K562 (cell line): ENCODE data around the gene SLC22A23. TPM values are rescaled to one million over a fixed set of nuclear protein-coding genes. Genes with fewer than 3 reads are reported as not detected.
A peak's percentile ranks its signal among the peaks of the same experiment; 100 is the strongest.

ENCODE experiments used
- ARID2 ChIP-seq: fragments of 450-650 bp; IDR thresholded peaks from 2 replicates; pipeline ENCODE4 v1.6.1; 2017; ENCODE audit warnings: antibody characterized with exemption, mild to moderate bottlenecking
- ATF7 ChIP-seq: fragments of 450-650 bp; IDR thresholded peaks from 2 replicates; pipeline ENCODE4 v1.7.1; 2014; ENCODE audit warnings: mild to moderate bottlenecking, moderate library complexity
- BRCA1 ChIP-seq, 2 experiments: fragments of 450-650 bp in 1 of 2; sonication (generic) in 1 of 2; formaldehyde crosslinking in 1 of 2; IDR thresholded peaks; 2 replicates each; pipeline versions ENCODE4 v1.5.0 to v1.6.1; 2017 to 2020; ENCODE audit warnings: mild to moderate bottlenecking in 1 of 2, missing genetic modification reagents in 1 of 2
- BRD4 ChIP-seq: fragments of 200-600 bp; sonication (generic); IDR thresholded peaks from 2 replicates; pipeline ENCODE4 v1.6.1; 2017; ENCODE audit warnings: inconsistent platforms
- CSDE1 ChIP-seq, 2 experiments: fragments of 450-650 bp; IDR thresholded peaks; 2 replicates each; pipeline ENCODE4 v1.6.1; 2016; ENCODE audit warnings: mild to moderate bottlenecking in 1 of 2
- DACH1 ChIP-seq: fragments of 450-650 bp; IDR thresholded peaks from 2 replicates; pipeline ENCODE4 v1.6.1; 2018; ENCODE audit not compliant: partially characterized antibody
- FOXK2 ChIP-seq, 2 experiments: fragments of 450-650 bp; IDR thresholded peaks in 1 of 2; conservative IDR thresholded peaks in 1 of 2; 2 replicates each; pipeline ENCODE4 v1.6.1; 2016; ENCODE audit warnings: low read depth in 2 of 2, mild to moderate bottlenecking in 1 of 2
- PTRF ChIP-seq: fragments of 450-650 bp; IDR thresholded peaks from 2 replicates; pipeline ENCODE4 v1.6.1; 2016; ENCODE audit warnings: mild to moderate bottlenecking, missing genetic modification characterization, missing compliant biosample characterization
- RBBP5 ChIP-seq: fragments of 200-600 bp; sonication (generic); IDR thresholded peaks from 2 replicates; pipeline ENCODE4 v1.6.1; 2012; ENCODE audit warnings: borderline replicate concordance, mild to moderate bottlenecking, low read length, control low read depth, inconsistent platforms; ENCODE audit not compliant: insufficient read depth, poor library complexity, severe bottlenecking
- SRF ChIP-seq, 2 experiments: fragments of 250-450, 450-650 bp in 1 of 2; sonication (Bioruptor Pico) in 1 of 2; sonication (generic) in 1 of 2; formaldehyde crosslinking; IDR thresholded peaks; 2 replicates each; pipeline versions ENCODE4 v1.5.0 to v1.5.1; 2020 to 2022; ENCODE audit warnings: mild to moderate bottlenecking in 1 of 2, missing genetic modification reagents in 1 of 2
- ZNF316 ChIP-seq: fragments of 450-650 bp; IDR thresholded peaks from 2 replicates; pipeline ENCODE4 v1.6.1; 2016
- ZZZ3 ChIP-seq: fragments of 450-650 bp; IDR thresholded peaks from 2 replicates; pipeline ENCODE4 v1.6.1; 2016; ENCODE audit warnings: antibody characterized with exemption, mild to moderate bottlenecking, moderate library complexity
- polyA plus RNA-seq, 8 experiments: library from polyadenylated mRNA; depleted of rRNA in 4 of 8; stranded (reverse) in 5 of 8; unstranded in 3 of 8; fragments of >200 nt; fragmentation: Nextera tagmentation in 2 of 8; fragmentation: Illumina TruSeq in 1 of 8; extraction: Ambion mirVana in 2 of 8; extraction: Trizol in 1 of 8; gene quantifications; 2 replicates each; pipeline versions ENCODE4 v1.2.1 to v1.2.3, GENCODE V29; 2011 to 2014; ENCODE audit warnings: inconsistent platforms in 1 of 8, missing spikeins in 1 of 8
- total RNA-seq, 7 experiments: library from RNA; depleted of rRNA in 6 of 7; stranded (reverse); fragments of >200 nt in 6 of 7; fragmentation: Illumina TruSeq in 2 of 7; extraction: Trizol in 2 of 7; gene quantifications; 2 replicates each; pipeline versions ENCODE4 v1.2.1 to v1.2.3, GENCODE V29; 2011 to 2021; ENCODE audit warnings: low replicate concordance in 1 of 7
- TF ChIP-seq, protein P1 (sequence below): fragments of 450-650 bp; IDR thresholded peaks from 2 replicates; pipeline ENCODE4 v1.6.1; 2016; ENCODE audit warnings: low read depth
- TF ChIP-seq, protein P2 (sequence below): fragments of 450-650 bp; formaldehyde crosslinking; IDR thresholded peaks from 2 replicates; pipeline ENCODE4 v1.4.0; 2022; ENCODE audit warnings: mild to moderate bottlenecking, moderate library complexity
- TF ChIP-seq, protein P3 (sequence below): fragments of 450-650 bp; formaldehyde crosslinking; conservative IDR thresholded peaks from 2 replicates; pipeline ENCODE4 v1.4.0; 2022; ENCODE audit warnings: mild to moderate bottlenecking, missing genetic modification characterization

The SLC22A23 gene
- total and polyA plus RNA-seq, 9 of the 15 experiments (the other 6 are each of a cell fraction or from before 2014, with no cell fraction given): 0.30 to 8.7 (median 2.5) TPM

DNA sequence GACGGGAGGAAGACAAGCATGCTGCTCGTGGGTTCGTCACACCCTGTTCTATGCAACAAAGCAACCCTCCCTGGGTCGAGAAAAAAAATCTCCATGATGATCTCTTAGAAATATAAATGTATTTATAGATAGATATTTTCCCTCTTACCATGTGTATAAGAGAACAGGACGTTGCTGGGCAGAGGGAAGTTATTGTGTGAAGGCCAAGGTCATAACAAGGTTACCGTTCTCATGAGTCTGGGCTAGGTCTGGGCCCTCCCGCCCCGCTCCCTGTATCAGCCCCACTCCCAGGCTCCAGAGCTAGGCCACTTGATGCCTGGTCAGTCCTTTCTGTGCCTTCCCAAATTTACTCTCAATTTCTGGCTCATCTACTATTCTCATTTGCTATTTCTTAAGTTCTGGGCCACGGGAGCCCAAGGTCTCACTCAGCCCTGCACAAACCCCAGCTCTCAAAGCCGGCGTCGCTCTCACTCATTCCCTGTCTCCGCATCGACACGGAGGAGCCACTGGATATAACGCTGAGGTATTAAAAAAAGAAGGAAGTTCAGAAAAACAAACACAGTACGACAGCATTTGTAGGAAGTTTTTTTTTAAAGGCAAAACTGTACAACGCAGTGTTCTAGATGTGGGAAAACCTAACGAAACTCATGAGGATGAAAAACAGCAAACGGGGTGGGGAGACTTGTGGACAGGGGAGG, 101.3 kb downstream of the SLC22A23 start (continued):
- TF ChIP-seq, protein P1, sequence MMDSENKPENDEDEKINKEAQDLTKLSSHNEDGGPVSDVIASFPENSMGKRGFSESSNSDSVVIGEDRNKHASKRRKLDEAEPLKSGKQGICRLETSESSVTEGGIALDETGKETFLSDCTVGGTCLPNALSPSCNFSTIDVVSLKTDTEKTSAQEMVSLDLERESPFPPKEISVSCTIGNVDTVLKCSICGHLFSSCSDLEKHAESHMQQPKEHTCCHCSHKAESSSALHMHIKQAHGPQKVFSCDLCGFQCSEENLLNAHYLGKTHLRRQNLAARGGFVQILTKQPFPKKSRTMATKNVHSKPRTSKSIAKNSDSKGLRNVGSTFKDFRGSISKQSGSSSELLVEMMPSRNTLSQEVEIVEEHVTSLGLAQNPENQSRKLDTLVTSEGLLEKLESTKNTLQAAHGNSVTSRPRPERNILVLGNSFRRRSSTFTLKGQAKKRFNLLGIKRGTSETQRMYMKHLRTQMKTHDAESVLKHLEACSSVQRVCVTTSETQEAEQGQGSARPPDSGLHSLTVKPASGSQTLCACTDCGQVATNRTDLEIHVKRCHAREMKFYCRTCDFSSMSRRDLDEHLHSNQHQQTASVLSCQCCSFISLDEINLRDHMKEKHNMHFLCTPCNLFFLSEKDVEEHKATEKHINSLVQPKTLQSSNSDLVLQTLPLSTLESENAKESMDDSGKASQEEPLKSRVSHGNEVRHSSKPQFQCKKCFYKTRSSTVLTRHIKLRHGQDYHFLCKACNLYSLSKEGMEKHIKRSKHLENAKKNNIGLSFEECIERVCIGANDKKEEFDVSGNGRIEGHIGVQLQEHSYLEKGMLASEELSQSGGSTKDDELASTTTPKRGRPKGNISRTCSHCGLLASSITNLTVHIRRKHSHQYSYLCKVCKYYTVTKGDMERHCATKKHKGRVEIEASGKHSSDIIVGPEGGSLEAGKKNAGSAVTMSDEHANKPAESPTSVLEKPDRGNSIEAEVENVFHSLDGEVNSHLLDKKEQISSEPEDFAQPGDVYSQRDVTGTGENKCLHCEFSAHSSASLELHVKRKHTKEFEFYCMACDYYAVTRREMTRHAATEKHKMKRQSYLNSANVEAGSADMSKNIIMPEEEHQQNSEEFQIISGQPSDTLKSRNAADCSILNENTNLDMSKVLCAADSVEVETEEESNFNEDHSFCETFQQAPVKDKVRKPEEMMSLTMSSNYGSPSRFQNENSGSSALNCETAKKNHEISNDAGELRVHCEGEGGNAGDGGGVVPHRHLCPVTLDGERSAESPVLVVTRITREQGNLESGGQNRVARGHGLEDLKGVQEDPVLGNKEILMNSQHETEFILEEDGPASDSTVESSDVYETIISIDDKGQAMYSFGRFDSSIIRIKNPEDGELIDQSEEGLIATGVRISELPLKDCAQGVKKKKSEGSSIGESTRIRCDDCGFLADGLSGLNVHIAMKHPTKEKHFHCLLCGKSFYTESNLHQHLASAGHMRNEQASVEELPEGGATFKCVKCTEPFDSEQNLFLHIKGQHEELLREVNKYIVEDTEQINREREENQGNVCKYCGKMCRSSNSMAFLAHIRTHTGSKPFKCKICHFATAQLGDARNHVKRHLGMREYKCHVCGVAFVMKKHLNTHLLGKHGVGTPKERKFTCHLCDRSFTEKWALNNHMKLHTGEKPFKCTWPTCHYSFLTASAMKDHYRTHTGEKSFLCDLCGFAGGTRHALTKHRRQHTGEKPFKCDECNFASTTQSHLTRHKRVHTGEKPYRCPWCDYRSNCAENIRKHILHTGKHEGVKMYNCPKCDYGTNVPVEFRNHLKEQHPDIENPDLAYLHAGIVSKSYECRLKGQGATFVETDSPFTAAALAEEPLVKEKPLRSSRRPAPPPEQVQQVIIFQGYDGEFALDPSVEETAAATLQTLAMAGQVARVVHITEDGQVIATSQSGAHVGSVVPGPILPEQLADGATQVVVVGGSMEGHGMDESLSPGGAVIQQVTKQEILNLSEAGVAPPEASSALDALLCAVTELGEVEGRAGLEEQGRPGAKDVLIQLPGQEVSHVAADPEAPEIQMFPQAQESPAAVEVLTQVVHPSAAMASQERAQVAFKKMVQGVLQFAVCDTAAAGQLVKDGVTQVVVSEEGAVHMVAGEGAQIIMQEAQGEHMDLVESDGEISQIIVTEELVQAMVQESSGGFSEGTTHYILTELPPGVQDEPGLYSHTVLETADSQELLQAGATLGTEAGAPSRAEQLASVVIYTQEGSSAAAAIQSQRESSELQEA: no peak
- TF ChIP-seq BRD4 (peak; percentile 95), ARID2 (0 out of 2 replicates have a peak, but pooled peaks have one; percentile 15), FOXK2 (conservative IDR thresholded peaks at IDR 0.05 in 1 of 2, IDR thresholded peaks at IDR 0.05 in 1 of 2; ENCODE audit: low read depth in 2 of 2) (0 out of 4 replicates have a peak, but pooled peaks of 1 of the 2 experiments have one; percentile 3), SRF (CRISPR knock-in tag; IDR thresholded peaks at IDR 0.05) (0 out of 4 replicates have a peak, but pooled peaks of 1 of the 2 experiments have one; percentile 8), CSDE1 (IDR thresholded peaks at IDR 0.05) (no peak), BRCA1 (IDR thresholded peaks at IDR 0.05) (no peak), BRCA1 (CRISPR knock-in tag; IDR thresholded peaks at IDR 0.05) (no peak), ZZZ3 (no peak), RBBP5 (peak; percentile 31), DACH1 (no peak), PTRF (no peak), ZNF316 (peak; percentile 83), ATF7 (peak; percentile 12; the same call in 1 of the 2 replicates)
- TF ChIP-seq, protein P2, sequence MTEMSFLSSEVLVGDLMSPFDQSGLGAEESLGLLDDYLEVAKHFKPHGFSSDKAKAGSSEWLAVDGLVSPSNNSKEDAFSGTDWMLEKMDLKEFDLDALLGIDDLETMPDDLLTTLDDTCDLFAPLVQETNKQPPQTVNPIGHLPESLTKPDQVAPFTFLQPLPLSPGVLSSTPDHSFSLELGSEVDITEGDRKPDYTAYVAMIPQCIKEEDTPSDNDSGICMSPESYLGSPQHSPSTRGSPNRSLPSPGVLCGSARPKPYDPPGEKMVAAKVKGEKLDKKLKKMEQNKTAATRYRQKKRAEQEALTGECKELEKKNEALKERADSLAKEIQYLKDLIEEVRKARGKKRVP: peak; percentile 19; the same call in 1 of the 2 replicates
- TF ChIP-seq, protein P3, sequence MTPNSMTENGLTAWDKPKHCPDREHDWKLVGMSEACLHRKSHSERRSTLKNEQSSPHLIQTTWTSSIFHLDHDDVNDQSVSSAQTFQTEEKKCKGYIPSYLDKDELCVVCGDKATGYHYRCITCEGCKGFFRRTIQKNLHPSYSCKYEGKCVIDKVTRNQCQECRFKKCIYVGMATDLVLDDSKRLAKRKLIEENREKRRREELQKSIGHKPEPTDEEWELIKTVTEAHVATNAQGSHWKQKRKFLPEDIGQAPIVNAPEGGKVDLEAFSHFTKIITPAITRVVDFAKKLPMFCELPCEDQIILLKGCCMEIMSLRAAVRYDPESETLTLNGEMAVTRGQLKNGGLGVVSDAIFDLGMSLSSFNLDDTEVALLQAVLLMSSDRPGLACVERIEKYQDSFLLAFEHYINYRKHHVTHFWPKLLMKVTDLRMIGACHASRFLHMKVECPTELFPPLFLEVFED (CRISPR knock-in tag): 0 out of 2 replicates have a peak, but pooled peaks have one; percentile 53
